GM23338 (cell line): ENCODE results near the gene OR51I1. TPM values are rescaled to one million over a fixed set of nuclear protein-coding genes. Genes with fewer than 3 reads are reported as not detected.

Experiments
- ATAC-seq: fragments of 200-7000 bp; cut with Tn5 transposase; 3 replicates; pipeline ENCODE4 v1.9.1; 2020
- DNase-seq: peaks from one replicate; pipeline ENCODE4 v3.0.0-alpha.2; 2015; ENCODE audit warnings: low spot score
- H2AFZ ChIP-seq: fragments of 200-600 bp; sonication (generic); 2 replicates; pipeline ENCODE4 v1.8.0; 2016; ENCODE audit warnings: antibody characterized with exemption, mild to moderate bottlenecking, moderate library complexity
- H3F3A ChIP-seq: fragments of 200-600 bp; sonication (generic); replicated peaks from 2 replicates; pipeline ENCODE4 v1.8.0; 2017; ENCODE audit warnings: antibody characterized with exemption, mixed run types, low read depth
- H3K27ac ChIP-seq: fragments of 200-600 bp; sonication (generic); 2 replicates; pipeline ENCODE4 v1.6.1; 2016; ENCODE audit warnings: low read depth
- H3K27me3 ChIP-seq: fragments of 200-600 bp; sonication (generic); 2 replicates; pipeline ENCODE4 v1.8.0; 2016; ENCODE audit warnings: mild to moderate bottlenecking, mixed run types, moderate library complexity; ENCODE audit not compliant: insufficient read depth
- H3K36me3 ChIP-seq: fragments of 200-600 bp; sonication (generic); 2 replicates; pipeline ENCODE4 v1.8.0; 2016; ENCODE audit warnings: mild to moderate bottlenecking; ENCODE audit not compliant: insufficient read depth
- H3K4me1 ChIP-seq: fragments of 200-600 bp; sonication (generic); 2 replicates; pipeline ENCODE4 v1.8.0; 2016; ENCODE audit warnings: mild to moderate bottlenecking, moderate library complexity; ENCODE audit not compliant: insufficient read depth
- H3K4me2 ChIP-seq: fragments of 200-600 bp; sonication (generic); 2 replicates; pipeline ENCODE4 v1.7.1; 2017; ENCODE audit warnings: mixed run types
- H3K4me3 ChIP-seq: fragments of 200-600 bp; sonication (generic); 2 replicates; pipeline ENCODE4 v1.6.1; 2016; ENCODE audit warnings: mixed run types
- H3K79me2 ChIP-seq: fragments of 200-600 bp; sonication (generic); replicated peaks from 2 replicates; pipeline ENCODE4 v1.8.0; 2017; ENCODE audit warnings: mild to moderate bottlenecking; ENCODE audit not compliant: insufficient read depth
- H3K9me2 ChIP-seq: fragments of 200-600 bp; sonication (generic); 2 replicates; pipeline ENCODE4 v1.8.0; 2017; ENCODE audit not compliant: insufficient read depth
- H4K20me1 ChIP-seq: fragments of 200-600 bp; sonication (generic); replicated peaks from 2 replicates; pipeline ENCODE4 v1.8.0; 2017; ENCODE audit warnings: mild to moderate bottlenecking; ENCODE audit not compliant: insufficient read depth
- H3K27ac Mint-ChIP-seq: 2 replicates; pipeline ENCODE4 v1.8.0; 2020; ENCODE audit warnings: inconsistent platforms, mild to moderate bottlenecking, moderate library complexity, mixed read lengths
- H3K27me3 Mint-ChIP-seq: 3 replicates; pipeline ENCODE4 v1.8.0; 2022; ENCODE audit warnings: low read depth, mild to moderate bottlenecking, moderate library complexity, mixed read lengths, inconsistent platforms; ENCODE audit not compliant: insufficient read depth, poor library complexity
- H3K36me3 Mint-ChIP-seq: 3 replicates; pipeline ENCODE4 v1.8.0; 2021; ENCODE audit warnings: low read depth, mild to moderate bottlenecking, inconsistent platforms, moderate library complexity, mixed read lengths
- H3K4me1 Mint-ChIP-seq: 3 replicates; pipeline ENCODE4 v1.8.0; 2020; ENCODE audit warnings: mild to moderate bottlenecking, inconsistent platforms, mixed read lengths
- H3K4me3 Mint-ChIP-seq: 3 replicates; pipeline ENCODE4 v1.8.0; 2021; ENCODE audit warnings: moderate library complexity, mild to moderate bottlenecking, inconsistent platforms, mixed read lengths
- H3K9me3 Mint-ChIP-seq: 3 replicates; pipeline ENCODE4 v1.8.0; 2020; ENCODE audit warnings: moderate library complexity, mild to moderate bottlenecking, inconsistent platforms, mixed read lengths
- CREB1 ChIP-seq: fragments of 250-450 bp; sonication (Bioruptor Pico); IDR thresholded peaks from 2 replicates; pipeline ENCODE4 v1.5.0; 2020; ENCODE audit warnings: low read depth, mild to moderate bottlenecking, moderate library complexity
- EZH2 ChIP-seq: fragments of 200-600 bp; sonication (generic); IDR thresholded peaks from one replicate; pipeline ENCODE4 v1.8.0; 2017; ENCODE audit warnings: antibody characterized with exemption, mild to moderate bottlenecking, low read depth; ENCODE audit not compliant: unreplicated experiment
- EZH2phosphoT487 ChIP-seq: fragments of 200-600 bp; sonication (generic); IDR thresholded peaks from one replicate; pipeline ENCODE4 v1.8.1; 2018; ENCODE audit warnings: antibody characterized with exemption; ENCODE audit not compliant: unreplicated experiment
- NANOG ChIP-seq: IDR thresholded peaks from 2 replicates; pipeline ENCODE4 v1.6.1; 2016; ENCODE audit warnings: antibody characterized with exemption, borderline replicate concordance
- POLR2AphosphoS5 ChIP-seq: IDR thresholded peaks from 2 replicates; pipeline ENCODE4 v1.6.1; 2016; ENCODE audit warnings: antibody characterized with exemption, low read depth
- ZNF114 ChIP-seq: fragments of 250-450 bp; sonication (Bioruptor Pico); IDR thresholded peaks from 2 replicates; pipeline ENCODE4 v1.5.0; 2020; ENCODE audit warnings: mild to moderate bottlenecking, moderate library complexity
- ZNF331 ChIP-seq: fragments of 250-450 bp; sonication (Bioruptor Pico); IDR thresholded peaks from 2 replicates; pipeline ENCODE4 v1.5.0; 2020; ENCODE audit warnings: low read depth, mild to moderate bottlenecking, moderate library complexity
- polyA plus RNA-seq: library from polyadenylated mRNA; unstranded; fragments of >200 nt; fragmentation: Nextera tagmentation; extraction: Ambion mirVana; gene quantifications from 2 replicates; pipeline ENCODE4 v1.2.1, GENCODE V29; 2016
- total RNA-seq: library from RNA; depleted of rRNA; stranded (reverse); fragments of >200 nt; shearing (Covaris generic); gene quantifications from 2 replicates; pipeline ENCODE4 v1.2.3, GENCODE V29; 2014
- TF ChIP-seq, protein P1 (sequence below): IDR thresholded peaks from one replicate; pipeline ENCODE4 v1.6.1; 2018; ENCODE audit warnings: antibody characterized with exemption; ENCODE audit not compliant: unreplicated experiment
- TF ChIP-seq, protein P2 (sequence below): IDR thresholded peaks from 2 replicates; pipeline ENCODE4 v1.6.1; 2016; ENCODE audit warnings: antibody characterized with exemption
- TF ChIP-seq, protein P3 (sequence below), 2 experiments: fragments of 200-600 bp in 1 of 2; sonication (generic) in 1 of 2; conservative IDR thresholded peaks; 2 replicates each; pipeline versions ENCODE4 v1.5.1 to v1.6.1; 2016 to 2017; ENCODE audit warnings: antibody characterized with exemption in 2 of 2, low read depth in 2 of 2, mild to moderate bottlenecking in 2 of 2, moderate library complexity in 1 of 2

Gene OR51I1
- total and polyA plus RNA-seq, 2 experiments from 2014 or later, result 1.1 TPM; not detected in 1

DNA sequence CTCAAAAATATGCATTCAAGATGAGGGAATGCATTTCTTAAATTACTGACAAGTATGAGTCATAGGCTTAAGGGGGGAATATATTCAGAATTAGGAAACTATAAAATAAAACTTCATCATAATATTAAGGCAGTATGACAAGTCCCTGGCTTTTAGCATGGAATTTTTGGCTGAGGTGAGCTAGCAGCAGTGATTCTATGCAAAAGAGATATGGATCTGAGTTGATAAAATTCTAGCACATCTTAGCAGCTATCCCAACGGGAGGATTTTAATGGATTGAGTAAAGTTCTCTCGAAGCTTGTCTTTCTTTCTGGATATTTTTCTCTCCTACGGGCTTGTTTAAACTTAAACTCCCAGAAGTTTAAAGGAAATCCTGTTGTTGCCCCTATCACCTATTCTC lies 18.2 kb downstream of the OR51I1 start (continued):
- TF ChIP-seq, protein P1, sequence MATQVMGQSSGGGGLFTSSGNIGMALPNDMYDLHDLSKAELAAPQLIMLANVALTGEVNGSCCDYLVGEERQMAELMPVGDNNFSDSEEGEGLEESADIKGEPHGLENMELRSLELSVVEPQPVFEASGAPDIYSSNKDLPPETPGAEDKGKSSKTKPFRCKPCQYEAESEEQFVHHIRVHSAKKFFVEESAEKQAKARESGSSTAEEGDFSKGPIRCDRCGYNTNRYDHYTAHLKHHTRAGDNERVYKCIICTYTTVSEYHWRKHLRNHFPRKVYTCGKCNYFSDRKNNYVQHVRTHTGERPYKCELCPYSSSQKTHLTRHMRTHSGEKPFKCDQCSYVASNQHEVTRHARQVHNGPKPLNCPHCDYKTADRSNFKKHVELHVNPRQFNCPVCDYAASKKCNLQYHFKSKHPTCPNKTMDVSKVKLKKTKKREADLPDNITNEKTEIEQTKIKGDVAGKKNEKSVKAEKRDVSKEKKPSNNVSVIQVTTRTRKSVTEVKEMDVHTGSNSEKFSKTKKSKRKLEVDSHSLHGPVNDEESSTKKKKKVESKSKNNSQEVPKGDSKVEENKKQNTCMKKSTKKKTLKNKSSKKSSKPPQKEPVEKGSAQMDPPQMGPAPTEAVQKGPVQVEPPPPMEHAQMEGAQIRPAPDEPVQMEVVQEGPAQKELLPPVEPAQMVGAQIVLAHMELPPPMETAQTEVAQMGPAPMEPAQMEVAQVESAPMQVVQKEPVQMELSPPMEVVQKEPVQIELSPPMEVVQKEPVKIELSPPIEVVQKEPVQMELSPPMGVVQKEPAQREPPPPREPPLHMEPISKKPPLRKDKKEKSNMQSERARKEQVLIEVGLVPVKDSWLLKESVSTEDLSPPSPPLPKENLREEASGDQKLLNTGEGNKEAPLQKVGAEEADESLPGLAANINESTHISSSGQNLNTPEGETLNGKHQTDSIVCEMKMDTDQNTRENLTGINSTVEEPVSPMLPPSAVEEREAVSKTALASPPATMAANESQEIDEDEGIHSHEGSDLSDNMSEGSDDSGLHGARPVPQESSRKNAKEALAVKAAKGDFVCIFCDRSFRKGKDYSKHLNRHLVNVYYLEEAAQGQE, result no peak
- TF ChIP-seq EZH2 (no peak), EZH2phosphoT487 (no peak), CREB1 (CRISPR knock-in tag) (no peak), ZNF331 (CRISPR knock-in tag) (no peak), POLR2AphosphoS5 (no peak)
- TF ChIP-seq, protein P2, sequence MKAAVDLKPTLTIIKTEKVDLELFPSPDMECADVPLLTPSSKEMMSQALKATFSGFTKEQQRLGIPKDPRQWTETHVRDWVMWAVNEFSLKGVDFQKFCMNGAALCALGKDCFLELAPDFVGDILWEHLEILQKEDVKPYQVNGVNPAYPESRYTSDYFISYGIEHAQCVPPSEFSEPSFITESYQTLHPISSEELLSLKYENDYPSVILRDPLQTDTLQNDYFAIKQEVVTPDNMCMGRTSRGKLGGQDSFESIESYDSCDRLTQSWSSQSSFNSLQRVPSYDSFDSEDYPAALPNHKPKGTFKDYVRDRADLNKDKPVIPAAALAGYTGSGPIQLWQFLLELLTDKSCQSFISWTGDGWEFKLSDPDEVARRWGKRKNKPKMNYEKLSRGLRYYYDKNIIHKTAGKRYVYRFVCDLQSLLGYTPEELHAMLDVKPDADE, result no peak

DNA sequence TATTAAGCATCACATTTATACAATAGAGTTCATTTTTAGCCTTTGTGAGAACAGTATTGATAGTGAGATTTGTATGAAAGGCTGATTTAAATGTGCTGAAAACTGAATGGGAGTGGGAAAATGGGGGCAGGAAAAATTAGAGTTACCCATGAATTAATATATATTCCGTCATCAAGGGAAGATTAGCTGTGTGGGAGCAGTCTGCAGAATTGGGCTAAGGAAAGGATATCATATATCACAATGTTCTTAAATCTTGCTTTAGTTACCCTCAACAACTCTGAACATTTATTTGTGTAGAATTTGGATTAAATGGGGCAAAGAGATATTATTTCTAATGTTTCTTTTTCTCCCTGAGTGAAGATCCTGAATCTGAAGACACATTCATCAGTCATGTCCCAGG lies 19.5 kb downstream of the OR51I1 start, which contains the start of gene OR51Q1:
Gene OR51Q1, plus strand, starts transcription at position 301 of the 400 bp plus-strand sequence. Its CDS starts 90 bp downstream, at position 391.
- Histone ChIP-seq H3K9me2 (no peaks in the 10 kb centered on the region), H3K4me3 (no peak within 1 kb of the TSS), H3K27me3 (no peaks in the 10 kb centered on the region), H3K4me2 (no peak within 1 kb of the TSS), H3K36me3 (no peaks in the 10 kb centered on the region), H4K20me1 (no peaks in the 10 kb centered on the region), H3K4me1 (no peaks in the 10 kb centered on the region), H2AFZ (no peak within 1 kb of the TSS), H3F3A (no peaks in the 10 kb centered on the region), H3K27ac (no peak within 1 kb of the TSS), H3K79me2 (no peaks in the 10 kb centered on the region)
- TF ChIP-seq POLR2AphosphoS5, result no peak
- TF ChIP-seq CREB1 (CRISPR knock-in tag), result no peak
- H3K4me3 Mint-ChIP-seq, result no peak within 1 kb of the TSS
- no peaks in the 10 kb centered on the region for H3K36me3 Mint-ChIP-seq
- ATAC-seq, result no peak
- no peaks in the 10 kb centered on the region for H3K27me3 Mint-ChIP-seq
- no peak for DNase-seq
- peaks cover 4% of the 10 kb centered on the region; the same call in 1 of the 3 replicates for H3K9me3 Mint-ChIP-seq
- H3K4me1 Mint-ChIP-seq, result no peaks in the 10 kb centered on the region
- H3K27ac Mint-ChIP-seq, result no peak within 1 kb of the TSS

DNA sequence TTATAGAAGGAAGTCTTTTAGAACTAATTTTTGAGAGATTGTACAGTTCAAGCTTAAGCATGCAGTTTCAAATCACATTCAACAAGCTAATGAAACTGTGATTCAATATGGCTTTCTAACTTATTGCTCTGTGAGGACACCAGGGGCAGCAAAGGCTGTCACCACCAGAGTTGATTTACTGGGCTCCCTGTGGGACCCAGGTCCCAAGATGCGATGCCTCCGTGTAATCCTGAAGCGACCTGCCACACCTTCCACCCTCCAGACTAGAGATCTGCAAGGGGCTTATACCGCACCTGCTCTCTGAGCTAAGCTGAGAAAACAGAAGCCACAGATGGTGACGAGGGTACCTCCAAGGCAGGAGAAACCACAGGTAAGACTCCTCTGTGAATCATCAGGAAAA lies 20.3 kb downstream of the OR51I1 start:
- Mint-ChIP-seq H3K27me3 (no peaks in the 10 kb centered on the region), H3K4me3 (no peak overlapping the region)

More for the DNA sequence above, 20.3 kb downstream of the OR51I1 start:
- H4K20me1 ChIP-seq, result no peaks in the 10 kb centered on the region
- H3K4me1 Mint-ChIP-seq, result no peaks in the 10 kb centered on the region
- peak; percentile 71 for ATAC-seq
- H3K4me2 ChIP-seq, result no peak overlapping the region
- no peak for TF ChIP-seq EZH2phosphoT487
- TF ChIP-seq NANOG, result no peak
- TF ChIP-seq, protein P1, result no peak
- TF ChIP-seq, protein P2, result no peak
- TF ChIP-seq, protein P3, sequence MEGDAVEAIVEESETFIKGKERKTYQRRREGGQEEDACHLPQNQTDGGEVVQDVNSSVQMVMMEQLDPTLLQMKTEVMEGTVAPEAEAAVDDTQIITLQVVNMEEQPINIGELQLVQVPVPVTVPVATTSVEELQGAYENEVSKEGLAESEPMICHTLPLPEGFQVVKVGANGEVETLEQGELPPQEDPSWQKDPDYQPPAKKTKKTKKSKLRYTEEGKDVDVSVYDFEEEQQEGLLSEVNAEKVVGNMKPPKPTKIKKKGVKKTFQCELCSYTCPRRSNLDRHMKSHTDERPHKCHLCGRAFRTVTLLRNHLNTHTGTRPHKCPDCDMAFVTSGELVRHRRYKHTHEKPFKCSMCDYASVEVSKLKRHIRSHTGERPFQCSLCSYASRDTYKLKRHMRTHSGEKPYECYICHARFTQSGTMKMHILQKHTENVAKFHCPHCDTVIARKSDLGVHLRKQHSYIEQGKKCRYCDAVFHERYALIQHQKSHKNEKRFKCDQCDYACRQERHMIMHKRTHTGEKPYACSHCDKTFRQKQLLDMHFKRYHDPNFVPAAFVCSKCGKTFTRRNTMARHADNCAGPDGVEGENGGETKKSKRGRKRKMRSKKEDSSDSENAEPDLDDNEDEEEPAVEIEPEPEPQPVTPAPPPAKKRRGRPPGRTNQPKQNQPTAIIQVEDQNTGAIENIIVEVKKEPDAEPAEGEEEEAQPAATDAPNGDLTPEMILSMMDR (conservative IDR thresholded peaks at IDR 0.05; ENCODE audit: low read depth in 2 of 2), result peak; percentile 9 to 34; a peak in 2 of 4 replicates
- TF ChIP-seq ZNF114, result no peak
- no peak for TF ChIP-seq ZNF331 (CRISPR knock-in tag)
- TF ChIP-seq EZH2, result no peak
- no peak overlapping the region for H2AFZ ChIP-seq
- H3K9me3 Mint-ChIP-seq, result peaks cover 4% of the 10 kb centered on the region; the same call in 1 of the 3 replicates
- no peak overlapping the region for H3K4me3 ChIP-seq
- DNase-seq, result peak; percentile 43
- H3F3A ChIP-seq, result no peaks in the 10 kb centered on the region
- no peak overlapping the region for H3K27ac ChIP-seq
- H3K36me3 Mint-ChIP-seq, result no peaks in the 10 kb centered on the region
- H3K9me2 ChIP-seq, result no peaks in the 10 kb centered on the region
- no peak overlapping the region for H3K27ac Mint-ChIP-seq
- no peaks in the 10 kb centered on the region for H3K27me3 ChIP-seq
- H3K4me1 ChIP-seq, result no peaks in the 10 kb centered on the region
- H3K79me2 ChIP-seq, result no peaks in the 10 kb centered on the region
- H3K36me3 ChIP-seq, result no peaks in the 10 kb centered on the region
